ENCODE results near the gene TAF7. TPM values are rescaled to one million over a fixed set of nuclear protein-coding genes. Genes with fewer than 3 reads are reported as not detected.

The TAF7 gene
- total RNA-seq, 1 experiment from 2014 or later: 40.9 TPM

DNA sequence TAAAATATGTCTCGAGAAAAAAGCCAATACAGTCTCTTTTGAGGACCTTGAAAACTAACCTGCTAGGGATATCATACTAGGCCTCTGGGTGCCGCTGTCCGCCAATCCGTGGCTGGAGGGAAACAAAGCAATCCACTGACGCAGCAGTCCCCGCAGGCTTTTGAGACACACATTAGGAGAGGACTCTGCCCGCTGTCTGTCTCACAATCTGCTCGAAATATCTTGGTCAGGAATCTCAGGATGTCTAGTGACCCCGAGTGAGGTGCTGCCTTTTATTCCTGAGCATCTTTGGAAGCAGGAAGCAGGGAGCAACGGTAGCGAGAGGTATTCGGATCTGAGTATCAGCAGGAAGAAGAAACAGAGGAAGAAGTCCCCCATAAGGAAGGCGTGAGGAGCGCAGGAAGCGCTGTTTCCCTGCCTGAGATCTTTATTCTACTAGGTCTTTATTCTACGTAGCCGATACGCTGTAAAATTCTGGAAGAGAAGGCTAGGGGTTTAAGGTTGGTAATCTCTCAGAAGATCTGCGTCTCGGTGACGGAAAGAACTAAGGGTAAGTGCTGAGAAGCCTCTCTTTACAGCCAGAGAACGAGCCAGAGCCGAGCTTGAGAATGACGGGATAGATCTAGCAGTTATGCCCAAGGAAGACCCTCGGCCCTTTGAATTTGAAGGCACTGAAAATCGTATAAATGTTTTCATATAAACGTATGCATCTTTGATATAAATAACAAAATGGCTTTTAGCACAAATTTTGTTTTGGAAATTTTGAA, 5.7 kb upstream of the TAF7 start (continued):
- TF ChIP-seq, protein P1, sequence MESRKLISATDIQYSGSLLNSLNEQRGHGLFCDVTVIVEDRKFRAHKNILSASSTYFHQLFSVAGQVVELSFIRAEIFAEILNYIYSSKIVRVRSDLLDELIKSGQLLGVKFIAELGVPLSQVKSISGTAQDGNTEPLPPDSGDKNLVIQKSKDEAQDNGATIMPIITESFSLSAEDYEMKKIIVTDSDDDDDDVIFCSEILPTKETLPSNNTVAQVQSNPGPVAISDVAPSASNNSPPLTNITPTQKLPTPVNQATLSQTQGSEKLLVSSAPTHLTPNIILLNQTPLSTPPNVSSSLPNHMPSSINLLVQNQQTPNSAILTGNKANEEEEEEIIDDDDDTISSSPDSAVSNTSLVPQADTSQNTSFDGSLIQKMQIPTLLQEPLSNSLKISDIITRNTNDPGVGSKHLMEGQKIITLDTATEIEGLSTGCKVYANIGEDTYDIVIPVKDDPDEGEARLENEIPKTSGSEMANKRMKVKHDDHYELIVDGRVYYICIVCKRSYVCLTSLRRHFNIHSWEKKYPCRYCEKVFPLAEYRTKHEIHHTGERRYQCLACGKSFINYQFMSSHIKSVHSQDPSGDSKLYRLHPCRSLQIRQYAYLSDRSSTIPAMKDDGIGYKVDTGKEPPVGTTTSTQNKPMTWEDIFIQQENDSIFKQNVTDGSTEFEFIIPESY (IDR thresholded peaks at IDR 0.05; ENCODE audit: extremely low read depth, insufficient replicate concordance, low read length): no peak

DNA sequence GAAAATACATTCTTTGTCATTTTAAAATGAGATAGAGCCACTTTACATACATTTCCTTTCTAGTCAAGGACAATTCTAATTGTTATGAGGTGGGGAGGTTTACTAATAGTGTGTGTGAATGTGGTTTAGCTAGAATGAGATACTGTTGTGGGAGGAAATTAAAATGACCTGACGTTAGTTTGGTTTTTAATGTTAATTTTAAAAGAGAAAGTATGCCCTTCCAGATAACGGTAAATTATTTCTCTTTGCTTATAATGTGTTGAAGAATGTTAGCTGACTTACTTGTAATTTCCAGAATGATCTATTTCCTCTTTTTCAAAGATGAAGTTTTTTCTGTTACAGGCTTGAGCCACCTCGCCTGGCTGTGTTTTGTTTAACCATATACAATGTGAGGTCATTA, 1.7 kb upstream of the TAF7 start:
- RAD21 ChIA-PET (ENCODE audit: low non-redundant PET in 1 of 2, low total read pairs in 2 of 2, uncharacterized antibody in 2 of 2, unreplicated experiment in 2 of 2): no interaction called here
- Histone ChIP-seq H3K9me3 (ENCODE audit: control insufficient read depth in 1 of 2, insufficient read depth in 1 of 2, low read depth in 1 of 2, low read length in 2 of 2) (peaks cover 19 to 26% of the 10 kb centered on the region in 2 experiments), H3K36me3 (ENCODE audit: control insufficient read depth in 1 of 2, insufficient read depth in 2 of 2, low read length in 2 of 2) (peaks cover 2 to 19% of the 10 kb centered on the region in 2 experiments; a peak in 2 of 4 replicates), H3K27ac (ENCODE audit: low read depth, low read length) (no peak overlapping the region), H3K4me2 (ENCODE audit: low read length) (no peak overlapping the region), H3K4me1 (ENCODE audit: control insufficient read depth in 1 of 2, insufficient read depth in 2 of 2, low read length in 2 of 2) (peaks cover 4 to 13% of the 10 kb centered on the region in 2 experiments; a peak in 3 of 4 replicates), H3K9me2 (ENCODE audit: insufficient read depth) (no peaks in the 10 kb centered on the region), H3K9ac (ENCODE audit: low read length) (no peak overlapping the region), H4K20me1 (ENCODE audit: insufficient read depth) (no peaks in the 10 kb centered on the region), H3K4me3 (replicated peaks in 1 of 2; ENCODE audit: low read depth in 1 of 2, low read length in 2 of 2) (no peak overlapping the region), H2AFZ (ENCODE audit: low read depth, low read length, poor library complexity, severe bottlenecking) (no peak overlapping the region), H3K27me3 (ENCODE audit: insufficient read depth, low read length) (no peaks in the 10 kb centered on the region), H3K79me2 (ENCODE audit: insufficient read depth, low read length) (peaks cover 25% of the 10 kb centered on the region)
- DNase-seq (ENCODE audit: low read depth, low spot score) (no peak), ATAC-seq (no peak)
- CTCF ChIA-PET: no interaction called here
- intact Hi-C loops (cut with micrococcal nuclease): no loop called here
- BruUV-seq (replicated peaks): no TSS peak
- TF ChIP-seq SRF (IDR thresholded peaks at IDR 0.05; ENCODE audit: low read depth) (no peak), EZH2phosphoT487 (IDR thresholded peaks at IDR 0.05; ENCODE audit: borderline replicate concordance) (no peak), CBX3 (IDR thresholded peaks at IDR 0.05; ENCODE audit: low read depth) (no peak), EZH2 (IDR thresholded peaks at IDR 0.05) (no peak), JUND (IDR thresholded peaks at IDR 0.05) (no peak), POLR2AphosphoS5 (IDR thresholded peaks at IDR 0.05; ENCODE audit: low read depth, low read length) (no peak), SP1 (IDR thresholded peaks at IDR 0.05; ENCODE audit: low read depth) (no peak)
- TF ChIP-seq, protein P2, sequence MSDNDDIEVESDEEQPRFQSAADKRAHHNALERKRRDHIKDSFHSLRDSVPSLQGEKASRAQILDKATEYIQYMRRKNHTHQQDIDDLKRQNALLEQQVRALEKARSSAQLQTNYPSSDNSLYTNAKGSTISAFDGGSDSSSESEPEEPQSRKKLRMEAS (IDR thresholded peaks at IDR 0.05): no peak
- TF ChIP-seq, protein P3, sequence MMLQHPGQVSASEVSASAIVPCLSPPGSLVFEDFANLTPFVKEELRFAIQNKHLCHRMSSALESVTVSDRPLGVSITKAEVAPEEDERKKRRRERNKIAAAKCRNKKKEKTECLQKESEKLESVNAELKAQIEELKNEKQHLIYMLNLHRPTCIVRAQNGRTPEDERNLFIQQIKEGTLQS (IDR thresholded peaks at IDR 0.05): no peak
- POLR2A ChIA-PET: no interaction called here
